AG09319 (cell line): Measurements from ENCODE around the gene TBL1XR1.
"Not testable (repeated sequence)": the region's sequence is repeated elsewhere in the genome, so short reads cannot be mapped to it uniquely, and the experiment has no call there.

ENCODE experiments used
- DNase-seq: peaks from one replicate; pipeline ENCODE4 v3.0.0-alpha.2; 2010; ENCODE audit warnings: low read depth; ENCODE audit errors: extremely low read depth
- CTCF ChIP-seq: IDR thresholded peaks from 2 replicates; pipeline ENCODE4 v1.5.1; 2011; ENCODE audit warnings: low read depth, mild to moderate bottlenecking, inconsistent platforms, low read length, moderate library complexity

TBL1XR1 gene

DNA sequence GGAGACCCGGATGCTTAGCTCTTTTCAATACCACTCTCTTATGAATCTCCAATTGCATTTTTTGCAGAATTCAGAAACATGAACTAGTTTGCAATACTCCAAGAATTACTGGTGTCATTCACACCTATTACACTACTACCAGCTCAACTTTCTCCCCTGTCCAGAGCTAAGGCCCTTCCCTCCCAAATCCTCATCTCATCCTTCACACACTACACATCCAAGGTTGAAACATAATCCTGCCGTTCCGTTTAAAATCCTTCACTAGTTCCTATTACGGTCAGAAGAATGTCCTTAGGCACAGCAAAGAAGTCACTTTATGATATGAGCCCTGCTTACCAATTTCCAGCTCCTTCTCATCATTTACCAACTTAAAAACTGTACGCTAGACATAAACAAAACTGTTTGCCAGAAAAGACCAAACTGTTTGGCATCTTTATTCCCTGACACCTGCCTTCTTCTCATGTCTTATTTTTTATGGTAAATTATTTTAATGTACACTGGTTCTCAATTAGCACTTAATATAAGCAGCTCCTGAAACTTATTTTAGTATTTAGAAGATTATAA lies 22.6 kb downstream of the TBL1XR1 start:
- no peak for TF ChIP-seq CTCF
- no peak for DNase-seq

GRCh38 chr3:177169936-177170722 lies 27.2 kb downstream of the TBL1XR1 start:
- TF ChIP-seq CTCF = no peak
- no peak for DNase-seq

DNA sequence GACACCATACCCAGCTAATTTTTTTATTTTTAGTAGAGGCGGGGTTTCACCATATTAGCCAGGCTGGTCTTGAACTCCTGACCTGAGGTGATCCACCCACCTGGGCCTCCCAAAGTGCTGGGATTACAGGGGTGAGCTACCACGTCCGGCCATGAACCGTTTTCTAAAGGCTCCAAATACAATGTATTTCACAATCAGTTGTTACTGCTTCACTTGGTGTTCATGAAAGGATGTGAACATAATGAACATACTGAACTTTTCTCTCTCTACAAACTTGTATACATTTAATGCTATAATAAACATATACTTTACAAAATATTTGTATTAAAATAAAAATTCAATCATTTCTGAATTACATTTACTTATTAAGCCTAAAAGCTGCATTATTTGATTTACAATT lies 28.9 kb downstream of the TBL1XR1 start:
- no peak for TF ChIP-seq CTCF
- no peak for DNase-seq

DNA sequence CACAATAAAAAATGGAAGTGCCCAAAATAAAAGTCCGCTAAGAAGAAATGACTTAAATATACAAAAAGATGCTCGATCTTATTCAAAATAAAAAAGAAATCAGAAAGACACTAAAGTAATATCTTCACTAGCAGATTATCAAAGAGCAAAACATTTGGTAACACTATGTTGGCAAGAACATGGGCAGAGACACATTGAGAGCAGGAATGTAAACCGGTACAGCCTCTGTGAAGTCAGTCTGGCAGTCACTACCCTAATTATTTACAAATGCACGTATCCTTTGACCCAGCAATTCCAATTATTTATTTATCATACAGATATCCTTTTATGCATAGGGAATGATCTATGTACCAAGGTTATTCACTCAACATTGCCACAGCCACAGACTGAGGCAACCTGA lies 34.5 kb downstream of the TBL1XR1 start:
- no peak for DNase-seq
- TF ChIP-seq CTCF = no peak

DNA sequence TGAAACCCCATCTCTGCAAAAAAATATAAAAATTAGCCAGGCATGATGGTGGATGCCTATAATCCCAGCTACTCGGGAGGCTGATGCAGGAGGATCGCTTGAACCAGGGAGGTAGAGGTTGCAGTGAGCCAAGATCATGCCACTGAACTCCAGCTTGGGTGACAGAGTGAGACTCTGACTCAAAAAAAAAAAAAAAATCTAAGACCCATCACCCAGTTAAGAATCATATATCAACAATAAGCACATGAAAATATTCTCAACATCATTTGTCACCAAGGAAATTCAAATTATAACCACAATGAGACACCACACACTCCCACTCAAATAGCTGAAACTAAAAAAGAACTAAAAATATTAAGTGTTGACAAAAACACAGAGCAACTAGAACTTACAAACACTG lies 35.7 kb downstream of the TBL1XR1 start:
- DNase-seq = not testable (repeated sequence)

DNA sequence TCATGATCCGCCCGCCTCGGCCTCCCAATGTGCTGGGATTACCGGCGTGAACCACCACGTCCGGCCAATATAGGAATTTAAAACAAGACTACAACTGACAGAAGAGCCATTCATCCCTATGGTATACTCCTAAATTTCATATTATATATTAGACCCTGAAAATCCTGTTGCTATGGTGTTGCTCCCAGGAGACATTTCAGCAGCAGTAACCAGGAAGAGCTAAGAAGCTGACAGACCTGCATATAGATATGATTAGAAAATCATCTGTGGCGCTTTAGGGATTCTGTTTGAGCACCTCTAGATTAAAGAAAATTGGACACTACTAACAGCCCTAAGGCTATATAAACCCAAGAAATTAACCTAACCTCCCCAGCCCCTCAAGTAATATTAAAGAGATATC lies 38.8 kb downstream of the TBL1XR1 start:
- TF ChIP-seq CTCF = no peak

GRCh38 chr3:177157492-177157891 lies 39.8 kb downstream of the TBL1XR1 start:
- DNase-seq = no peak
- no peak for TF ChIP-seq CTCF

More for the DNA sequence above, 38.8 kb downstream of the TBL1XR1 start:
- DNase-seq = no peak

DNA sequence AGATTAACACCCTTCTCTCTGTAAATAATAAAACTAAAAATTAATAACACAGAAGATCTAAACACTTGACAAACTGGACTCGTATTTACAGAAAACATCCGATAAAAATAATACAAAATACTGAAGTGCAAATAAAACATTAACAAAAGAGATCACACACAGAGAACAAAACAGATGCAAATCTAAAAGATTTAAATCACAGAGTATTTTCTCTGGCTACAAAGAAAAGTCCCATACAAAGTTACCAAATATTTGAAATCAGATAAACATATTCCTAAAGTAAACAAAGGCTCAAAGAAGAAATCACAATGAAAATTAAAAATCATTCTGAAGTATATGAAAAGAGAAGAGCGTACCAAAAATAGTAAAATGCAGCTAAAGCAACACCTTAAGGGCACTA lies 42.5 kb downstream of the TBL1XR1 start:
- no peak for DNase-seq
- TF ChIP-seq CTCF = no peak
